Thoracic aorta (tissue), 2 donors: ENCODE results near the gene PELO. TPM values are rescaled to one million over a fixed set of nuclear protein-coding genes. Genes with fewer than 3 reads are reported as not detected.

ENCODE experiments used
- ATAC-seq: fragments of 150-250 bp; one replicate; pipeline ENCODE4 v1.8.0; 2017; ENCODE audit warnings: low read depth; ENCODE audit not compliant: insufficient number of reproducible peaks, low FRiP score
- DNase-seq: peaks from one replicate; pipeline ENCODE4 v3.0.0-alpha.2; 2020; ENCODE audit warnings: low spot score
- H3K27ac ChIP-seq, 2 donors: fragments of 200-600 bp; sonication (generic); 1 replicate in 1 of 2; 2 replicates in 1 of 2; pipeline ENCODE4 v1.5.1; 2016; ENCODE audit warnings: mild to moderate bottlenecking in 2 of 2, moderate library complexity in 2 of 2
- H3K27me3 ChIP-seq: fragments of 200-600 bp; sonication (generic); replicated peaks from 2 replicates; pipeline ENCODE4 v1.6.0; 2016; ENCODE audit warnings: mild to moderate bottlenecking; ENCODE audit not compliant: insufficient read depth
- H3K36me3 ChIP-seq: fragments of 200-600 bp; sonication (generic); one replicate; pipeline ENCODE4 v1.5.1; 2016
- H3K4me1 ChIP-seq, 2 donors: fragments of 200-600 bp; sonication (generic); 1 replicate in 1 of 2; 2 replicates in 1 of 2; pipeline versions ENCODE4 v1.5.1 to v1.6.0; 2016; ENCODE audit warnings: low read depth in 2 of 2, mild to moderate bottlenecking in 1 of 2; ENCODE audit not compliant: control insufficient read depth in 1 of 2
- H3K4me3 ChIP-seq: fragments of 200-600 bp; sonication (generic); 2 replicates; pipeline ENCODE4 v1.5.1; 2016; ENCODE audit warnings: mild to moderate bottlenecking
- H3K9me3 ChIP-seq: fragments of 200-600 bp; sonication (generic); 2 replicates; pipeline ENCODE4 v1.5.1; 2016
- total RNA-seq, 2 donors: library from RNA; depleted of rRNA; stranded (reverse); fragments of >200 nt; gene quantifications; one replicate each; pipeline versions ENCODE4 v1.1.0 to v1.2.3, GENCODE V29; 2016
- TF ChIP-seq, protein P1 (sequence below): fragments of 200-600 bp; sonication (generic); IDR thresholded peaks from one replicate; pipeline ENCODE4 v1.5.1; 2019; ENCODE audit warnings: antibody characterized with exemption

The PELO gene
- total RNA-seq, 2 donors from 2014 or later = 28.8 to 44.7 TPM

DNA sequence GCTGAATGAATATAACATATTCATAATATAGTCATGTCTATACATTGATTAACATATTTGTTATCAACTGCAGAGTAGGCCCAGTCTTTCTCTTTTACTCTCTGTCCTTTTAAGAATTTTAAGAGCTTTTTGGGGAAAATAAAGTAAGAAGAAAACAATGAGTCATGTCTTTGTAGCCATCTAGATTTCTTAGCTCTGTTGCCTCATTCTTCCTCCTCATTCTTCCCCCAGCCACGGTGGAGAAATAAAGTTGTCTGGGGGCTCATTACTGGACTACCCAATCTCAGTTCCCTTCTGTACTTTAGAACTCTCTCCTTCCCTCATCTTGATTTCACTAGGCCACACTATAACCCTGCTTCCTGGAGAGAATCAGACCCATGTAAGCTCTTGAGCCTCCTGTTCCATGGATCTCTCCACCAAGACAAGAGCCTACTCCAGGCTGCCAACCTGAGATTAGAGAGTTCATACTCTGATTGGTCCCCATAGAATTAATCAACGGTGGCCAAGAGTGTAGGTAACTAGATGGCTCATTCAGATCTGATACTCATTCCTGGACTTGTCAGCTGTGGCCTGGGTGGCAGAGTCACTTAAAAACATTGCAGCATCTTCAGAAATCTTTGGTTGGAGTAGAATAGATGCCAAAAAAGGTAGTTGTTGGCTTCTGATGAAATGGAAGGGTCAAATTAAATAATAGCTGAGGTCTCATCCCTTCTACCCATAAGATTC, 44.2 kb downstream of the PELO start:
- Histone ChIP-seq H3K4me1 (peaks cover 25 to 57% of the 10 kb centered on the region in 2 donors), H3K9me3 (peaks cover 5% of the 10 kb centered on the region), H3K4me3 (no peak overlapping the region), H3K27ac (no peak overlapping the region), H3K36me3 (no peaks in the 10 kb centered on the region), H3K27me3 (no peaks in the 10 kb centered on the region)
- DNase-seq (no peak), ATAC-seq (no peak)
- TF ChIP-seq, protein P1, sequence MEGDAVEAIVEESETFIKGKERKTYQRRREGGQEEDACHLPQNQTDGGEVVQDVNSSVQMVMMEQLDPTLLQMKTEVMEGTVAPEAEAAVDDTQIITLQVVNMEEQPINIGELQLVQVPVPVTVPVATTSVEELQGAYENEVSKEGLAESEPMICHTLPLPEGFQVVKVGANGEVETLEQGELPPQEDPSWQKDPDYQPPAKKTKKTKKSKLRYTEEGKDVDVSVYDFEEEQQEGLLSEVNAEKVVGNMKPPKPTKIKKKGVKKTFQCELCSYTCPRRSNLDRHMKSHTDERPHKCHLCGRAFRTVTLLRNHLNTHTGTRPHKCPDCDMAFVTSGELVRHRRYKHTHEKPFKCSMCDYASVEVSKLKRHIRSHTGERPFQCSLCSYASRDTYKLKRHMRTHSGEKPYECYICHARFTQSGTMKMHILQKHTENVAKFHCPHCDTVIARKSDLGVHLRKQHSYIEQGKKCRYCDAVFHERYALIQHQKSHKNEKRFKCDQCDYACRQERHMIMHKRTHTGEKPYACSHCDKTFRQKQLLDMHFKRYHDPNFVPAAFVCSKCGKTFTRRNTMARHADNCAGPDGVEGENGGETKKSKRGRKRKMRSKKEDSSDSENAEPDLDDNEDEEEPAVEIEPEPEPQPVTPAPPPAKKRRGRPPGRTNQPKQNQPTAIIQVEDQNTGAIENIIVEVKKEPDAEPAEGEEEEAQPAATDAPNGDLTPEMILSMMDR = no peak

DNA sequence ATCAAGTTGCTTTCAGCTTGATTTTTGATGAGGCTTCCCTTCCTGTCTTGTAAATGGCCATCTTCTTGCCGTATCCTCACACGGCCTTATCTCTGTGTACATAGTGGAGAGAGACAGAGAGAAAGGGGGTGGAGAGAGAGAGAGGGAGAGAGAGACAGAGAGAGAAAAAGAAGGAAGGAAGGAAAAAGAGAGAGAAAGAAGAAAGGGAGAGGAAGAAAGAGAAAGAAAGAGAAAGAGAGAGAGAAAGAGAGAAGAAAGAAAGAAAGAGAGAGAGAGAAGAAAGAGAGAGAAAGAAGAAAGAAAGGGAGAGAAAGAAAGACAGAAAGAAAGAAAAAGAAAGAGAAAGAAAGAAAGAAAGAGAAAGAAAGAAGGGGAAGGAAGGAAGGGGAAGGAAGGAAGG, 46.6 kb downstream of the PELO start:
- Histone ChIP-seq H3K4me3 (no peak overlapping the region), H3K9me3 (no peaks in the 10 kb centered on the region), H3K27me3 (no peaks in the 10 kb centered on the region), H3K4me1 (peaks cover 35 to 69% of the 10 kb centered on the region in 2 donors), H3K36me3 (no peaks in the 10 kb centered on the region), H3K27ac (peak overlapping the region in 1 of 2 donors; percentile 51)
- no peak for DNase-seq
- TF ChIP-seq, protein P1 = no peak
- no peak for ATAC-seq

DNA sequence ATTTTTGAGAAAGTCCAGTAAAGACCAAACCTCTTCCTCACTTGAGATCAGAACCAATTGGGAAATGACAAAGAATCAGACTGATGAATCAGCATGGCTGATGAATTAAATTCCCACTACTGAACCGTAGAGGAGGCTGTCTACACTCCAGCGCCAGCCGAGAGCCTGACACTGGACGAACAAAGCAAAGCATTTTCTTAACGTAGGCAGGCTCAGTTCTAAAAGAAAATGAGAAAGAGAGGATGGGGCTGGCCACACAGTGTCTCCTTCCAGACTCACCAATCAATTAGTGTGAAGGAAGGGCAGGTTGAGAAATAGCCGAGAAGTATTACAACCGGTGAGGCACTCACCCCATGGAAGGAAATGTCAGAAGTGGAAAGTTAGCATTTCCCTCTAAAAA, 49.4 kb downstream of the PELO start:
- Histone ChIP-seq H3K4me1 (peaks cover 23 to 68% of the 10 kb centered on the region in 2 donors), H3K27ac (peak overlapping the region; percentile 71 to 74), H3K36me3 (no peaks in the 10 kb centered on the region), H3K9me3 (no peaks in the 10 kb centered on the region), H3K4me3 (peak overlapping the region; percentile 36), H3K27me3 (no peaks in the 10 kb centered on the region)
- DNase-seq (no peak), ATAC-seq (peak; percentile 23)
- TF ChIP-seq, protein P1 = peak; percentile 30

Other genes with a start within 250 kb of the PELO start
- gene ITGA1, start within 50 bp of the PELO start, total RNA-seq = 100 to 1,000 TPM; 125 to 169 TPM
- 1 to 10 TPM; 4.9 to 7.2 TPM for gene ITGA2, start 201.4 kb downstream of the PELO start, total RNA-seq